NCI-H2227 (cell line): ENCODE data around the gene CTPS1.

Experiments used
- DNase-seq: peaks from one replicate; lab custom pipeline; 2025; ENCODE audit not compliant: unreplicated experiment; lab: John Stamatoyannopoulos, UW

The CTPS1 gene

GRCh38 chr1:40965531-40965930 is 14.0 kb upstream of the CTPS1 start:
- DNase-seq, result no peak

GRCh38 chr1:40966417-40966816 is 13.1 kb upstream of the CTPS1 start:
- DNase-seq, result no peak

DNA sequence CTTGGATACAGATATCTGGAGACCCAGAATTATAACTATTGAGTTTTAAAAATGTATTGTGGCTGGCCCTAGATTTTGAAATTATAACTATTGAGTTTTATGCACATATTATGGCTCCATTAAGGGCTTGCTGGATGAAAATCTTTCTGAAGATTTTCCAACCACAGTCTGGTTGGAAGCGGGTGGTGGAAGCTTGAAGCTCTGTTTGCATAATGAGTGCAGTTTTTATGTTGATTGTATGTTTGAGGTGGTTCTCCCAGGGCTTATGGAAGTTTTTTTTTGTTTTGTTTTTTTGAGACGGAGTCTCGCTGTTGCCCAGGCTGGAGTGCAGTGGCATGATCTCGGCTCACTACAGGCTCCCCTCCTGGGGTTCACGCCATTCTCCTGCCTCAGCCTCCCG is 10.1 kb upstream of the CTPS1 start:
- DNase-seq, result no peak

- no peak for DNase-seq
Measured at GRCh38 chr1:40971966-40972365, 7.5 kb upstream of the CTPS1 start.

DNA sequence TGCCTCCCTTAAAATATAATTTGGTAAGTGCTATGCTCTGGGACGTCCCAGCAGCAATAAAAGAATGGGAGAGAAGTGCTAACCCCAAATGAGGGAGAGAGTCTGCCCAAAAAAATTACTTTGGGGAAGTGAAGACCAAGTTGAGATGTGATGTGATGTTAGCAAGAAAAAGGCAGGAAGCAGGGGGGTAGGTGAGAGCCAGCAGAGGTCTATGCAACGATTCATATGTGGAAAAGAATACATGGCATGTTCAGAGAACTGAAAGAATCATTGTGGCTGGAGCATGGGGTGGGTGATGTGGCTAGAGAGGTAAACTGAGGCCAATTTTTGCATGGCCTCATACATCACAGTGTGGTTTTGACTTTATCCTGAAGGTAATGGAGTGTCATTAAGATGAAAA is 5.6 kb upstream of the CTPS1 start:
- DNase-seq, result no peak

DNA sequence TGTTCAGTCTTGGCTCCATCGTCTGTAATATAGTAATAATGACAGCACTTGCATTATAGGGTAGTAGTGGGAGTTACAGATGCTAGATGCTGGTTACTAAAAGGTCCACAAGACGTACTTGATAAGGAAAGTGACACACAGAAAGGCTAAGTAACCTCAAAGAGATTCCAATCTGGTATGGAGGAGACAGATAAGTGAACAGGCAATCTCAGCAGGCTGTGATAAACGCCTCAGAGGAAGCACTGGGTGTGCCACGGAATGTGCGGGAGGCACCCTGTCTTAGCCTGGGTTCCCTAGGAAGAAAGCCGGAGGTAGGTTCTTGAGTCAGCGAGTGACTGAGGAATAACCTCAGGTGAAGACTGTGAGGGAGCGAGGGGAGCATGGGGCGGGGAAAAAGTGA is 4.6 kb upstream of the CTPS1 start:
- DNase-seq, result no peak

DNA sequence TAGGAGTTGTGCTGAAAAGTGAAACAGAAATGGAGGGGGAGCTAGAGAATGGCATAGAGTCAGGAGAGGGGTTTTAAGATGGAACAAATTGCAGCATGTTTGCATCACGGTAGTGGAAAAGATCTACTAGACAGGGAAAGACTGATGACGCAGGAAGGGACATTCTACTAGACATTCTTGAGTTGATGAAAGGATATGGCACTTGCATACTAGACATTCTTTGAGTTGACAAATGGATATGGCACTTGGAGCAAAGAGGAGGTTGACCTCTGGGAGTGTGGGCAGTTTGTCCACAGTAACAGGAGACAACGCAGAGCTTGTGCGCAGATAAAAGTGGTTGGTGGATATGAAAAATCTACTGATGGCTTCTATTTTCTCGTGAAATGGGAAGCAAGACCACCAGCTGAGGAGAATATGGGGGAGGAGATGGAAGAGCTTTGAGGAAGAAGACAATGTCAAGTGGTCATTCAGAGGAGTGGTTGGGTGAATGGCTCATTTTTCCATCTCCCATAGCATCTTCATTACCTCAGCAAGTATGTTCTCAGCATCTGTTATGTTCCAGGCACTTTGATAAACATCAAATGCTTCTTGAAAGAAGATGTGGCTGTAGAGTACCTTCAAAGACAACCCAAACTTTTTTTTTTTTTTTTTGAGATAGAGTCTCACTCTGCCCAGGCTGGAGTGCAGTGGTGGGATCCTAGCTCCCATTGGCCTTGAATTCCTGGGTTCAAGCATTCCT is 2.4 kb upstream of the CTPS1 start:
- no peak for DNase-seq

DNA sequence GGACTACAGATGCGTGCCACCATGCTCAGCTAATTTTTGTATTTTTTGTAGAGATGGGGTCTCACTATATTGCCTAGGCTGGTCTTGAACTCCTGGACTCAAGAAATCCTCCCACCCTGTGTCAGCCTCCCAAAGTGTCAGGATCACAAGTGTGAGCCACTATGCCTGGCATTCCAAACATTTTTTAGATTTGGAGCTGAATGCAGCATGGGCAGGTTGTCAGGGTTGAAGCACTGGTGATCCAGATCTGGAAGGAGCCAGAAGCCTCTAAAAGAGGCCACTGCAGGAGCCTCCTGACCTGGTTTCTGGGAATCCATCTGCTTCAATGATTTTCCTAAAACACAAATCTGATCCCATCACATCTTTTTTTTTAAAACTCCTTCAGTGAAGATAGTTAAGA is 1.8 kb upstream of the CTPS1 start:
- no peak for DNase-seq

DNA sequence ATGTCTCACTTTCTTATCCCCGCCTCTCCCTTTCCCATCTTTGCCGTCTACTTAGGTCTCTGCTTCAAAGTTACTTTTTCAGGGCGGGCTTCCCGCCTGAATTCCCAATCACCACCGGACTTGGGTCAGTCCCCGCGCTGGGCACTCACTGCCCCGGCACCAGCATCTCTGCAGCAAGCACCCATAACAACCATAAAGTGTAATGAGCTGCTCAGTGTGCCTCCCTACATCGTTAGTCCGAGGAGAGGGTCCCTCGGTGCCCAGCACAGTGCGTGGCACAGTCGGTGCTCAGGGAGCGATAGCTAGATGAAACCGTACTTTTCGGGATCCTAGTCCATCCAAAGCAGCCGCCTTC is 633 bp upstream of the CTPS1 start:
- no peak for DNase-seq

- DNase-seq, result peak; percentile 59
Measured at GRCh38 chr1:40980068-40980452, 564 bp downstream of the CTPS1 start.

DNA sequence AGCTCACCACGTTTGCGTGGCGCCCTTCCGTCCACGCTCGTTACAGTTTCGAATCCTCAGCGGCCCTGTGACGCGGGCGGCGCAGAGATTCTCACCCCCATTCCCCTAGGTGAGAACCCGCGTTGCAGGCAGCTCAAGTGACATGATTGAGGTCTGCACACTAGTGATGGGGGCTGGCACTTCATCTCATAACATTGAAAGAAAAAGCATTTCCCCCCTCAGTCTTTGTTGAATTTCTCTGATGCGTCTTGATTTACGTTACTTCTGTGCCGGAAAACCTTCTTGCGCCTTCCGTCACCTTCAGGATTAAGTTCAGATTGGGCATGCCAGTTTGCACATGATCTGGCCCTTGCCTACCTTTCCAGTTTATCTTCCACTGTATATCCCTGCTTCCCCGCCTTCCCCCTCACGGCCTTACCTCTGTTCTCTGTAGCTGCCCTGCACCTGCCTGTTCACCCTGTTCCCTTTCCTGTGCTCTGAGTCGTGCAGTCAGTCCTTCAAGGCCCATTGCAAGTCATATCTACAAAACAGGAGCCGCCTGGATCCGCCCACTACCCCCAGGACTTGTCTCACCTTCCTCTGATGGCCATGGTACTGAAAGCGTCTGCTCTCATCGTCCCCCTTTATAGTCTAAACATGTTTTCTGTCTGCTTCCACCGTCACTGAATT is 1.1 kb downstream of the CTPS1 start:
- DNase-seq, result peak; percentile 59

DNA sequence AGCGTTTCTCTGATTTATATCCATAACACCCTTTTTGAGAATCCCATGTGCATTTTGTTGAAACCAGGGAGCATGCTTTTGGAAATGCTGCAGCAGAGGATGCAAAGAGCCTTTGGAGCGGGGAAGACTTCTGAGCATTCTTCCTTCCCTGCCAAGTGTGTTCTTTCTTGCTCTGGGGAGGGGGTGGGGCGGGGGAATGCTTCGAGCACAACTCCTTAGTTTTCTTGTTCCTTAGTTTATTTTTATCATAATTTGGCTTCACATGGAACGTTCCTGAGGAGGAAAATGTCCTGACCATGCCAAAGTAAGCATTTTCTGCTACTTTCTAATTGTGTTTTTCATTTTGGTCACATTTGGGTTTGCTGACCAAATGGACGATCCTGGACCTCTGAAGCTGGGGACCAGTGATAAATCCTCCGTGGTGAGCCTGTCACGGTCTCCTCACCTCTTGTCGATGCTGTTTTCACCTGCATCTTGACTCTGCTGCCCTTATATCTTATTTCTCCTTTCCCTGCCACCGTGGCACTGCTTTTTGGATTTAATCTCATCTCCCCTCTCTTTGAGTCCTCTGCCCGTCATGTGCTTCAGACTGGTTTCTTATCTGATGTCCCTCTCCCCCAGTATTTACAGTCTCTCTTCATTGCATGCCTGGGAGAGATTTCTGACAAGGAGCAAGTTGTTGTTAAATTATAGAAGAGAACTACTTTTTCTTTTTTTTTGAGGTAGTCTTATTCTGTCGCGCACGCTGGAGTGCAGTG is 2.4 kb downstream of the CTPS1 start:
- no peak for DNase-seq

DNA sequence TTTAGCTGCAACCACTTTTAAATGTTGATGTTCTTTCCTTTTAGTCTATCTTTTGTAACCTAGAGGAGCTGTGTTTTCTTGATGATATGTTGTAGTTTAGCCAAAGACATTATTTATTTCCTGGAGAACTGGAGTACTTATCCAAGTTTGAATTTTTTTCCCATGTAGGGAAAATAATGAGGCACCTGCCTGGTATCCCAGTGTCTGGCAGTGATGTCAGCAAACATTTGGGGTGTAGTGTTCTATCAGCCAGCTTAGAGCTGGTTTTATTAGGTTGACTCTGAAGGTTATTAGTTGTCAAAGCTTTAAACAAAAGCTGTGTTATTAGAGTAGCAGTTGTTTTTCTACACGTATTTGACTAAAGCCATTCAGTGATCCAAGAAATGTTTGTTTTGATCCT is 3.2 kb downstream of the CTPS1 start:
- DNase-seq, result no peak

DNA sequence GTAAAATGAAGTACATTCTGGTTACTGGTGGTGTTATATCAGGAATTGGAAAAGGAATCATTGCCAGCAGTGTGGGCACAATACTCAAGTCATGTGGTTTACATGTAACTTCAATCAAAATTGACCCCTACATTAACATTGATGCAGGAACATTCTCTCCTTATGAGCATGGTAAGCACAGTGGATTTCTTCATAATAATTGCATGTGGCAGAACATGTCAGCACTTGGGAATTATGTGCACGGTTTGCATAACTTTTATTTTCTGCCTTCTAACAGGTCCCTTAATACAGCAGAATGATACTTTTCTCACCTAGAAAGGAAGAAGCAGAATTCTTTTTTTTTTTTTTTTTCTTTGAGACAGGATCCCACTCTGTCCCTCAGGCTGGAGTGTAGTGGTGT is 3.8 kb downstream of the CTPS1 start:
- no peak for DNase-seq

GRCh38 chr1:40984066-40984465 is 4.6 kb downstream of the CTPS1 start:
- DNase-seq, result no peak

- no peak for DNase-seq
Measured at GRCh38 chr1:40984531-40984930, 5.0 kb downstream of the CTPS1 start.

DNA sequence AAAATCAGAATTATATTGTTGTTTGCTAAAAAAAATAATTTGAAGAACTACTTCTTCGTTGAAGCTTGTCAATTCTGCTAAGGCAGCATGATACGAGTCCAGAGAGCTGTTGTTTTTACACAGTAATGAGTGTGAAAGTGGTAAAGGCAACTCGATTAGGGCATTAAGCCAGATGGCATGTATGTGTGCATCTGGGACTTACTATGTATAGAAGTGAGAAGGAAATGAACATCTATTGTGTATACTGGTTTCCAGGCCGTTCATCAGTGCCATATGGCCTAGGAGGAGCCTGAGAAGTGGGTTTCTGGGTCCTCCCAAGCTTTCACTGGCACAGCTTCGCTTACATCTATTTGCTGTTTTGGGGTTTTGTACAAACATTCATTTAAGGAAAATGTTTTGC is 5.7 kb downstream of the CTPS1 start:
- DNase-seq, result no peak

DNA sequence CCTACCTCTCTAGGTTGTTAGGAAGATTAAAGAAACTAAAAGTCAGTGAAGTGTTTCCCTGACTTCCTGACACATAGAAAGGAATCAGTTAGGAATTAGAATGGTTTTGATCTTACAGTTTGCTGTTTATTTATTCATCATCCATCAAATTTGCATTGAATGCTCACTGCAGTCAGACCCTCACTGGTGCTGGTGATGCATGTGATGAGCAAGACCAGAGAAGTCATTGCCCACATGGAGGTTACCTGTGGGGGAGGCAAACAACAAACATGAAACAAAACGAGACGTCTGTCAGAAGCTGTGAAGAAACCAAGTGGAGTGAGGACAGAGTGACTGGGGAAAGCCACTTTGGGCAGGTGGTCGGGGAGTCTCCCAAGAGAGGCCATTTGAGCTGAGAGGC is 6.4 kb downstream of the CTPS1 start:
- no peak for DNase-seq

- DNase-seq, result no peak
Measured at GRCh38 chr1:40986328-40986783, 6.9 kb downstream of the CTPS1 start.

DNA sequence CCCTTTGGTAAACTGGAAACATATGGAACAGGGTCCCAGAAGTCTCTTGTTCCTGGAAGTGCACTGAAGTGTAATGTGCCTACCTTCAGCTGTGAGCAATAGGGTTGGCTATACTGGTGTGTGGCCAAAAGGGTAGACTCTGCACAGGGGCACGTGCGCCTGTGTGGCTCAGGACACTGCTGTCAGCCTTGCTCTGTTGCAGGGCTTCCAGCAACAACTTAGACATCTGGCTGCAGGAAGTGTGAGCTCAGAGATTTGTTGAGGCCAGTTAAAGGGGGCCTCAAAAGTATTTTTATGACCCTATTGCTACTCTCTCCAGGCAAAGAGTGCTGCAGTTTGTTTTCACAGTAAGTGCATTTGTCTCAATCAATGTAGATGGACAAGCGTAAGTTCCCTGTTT is 7.5 kb downstream of the CTPS1 start:
- DNase-seq, result no peak

- DNase-seq, result no peak
Measured at GRCh38 chr1:40987439-40988276, 8.2 kb downstream of the CTPS1 start.
